ENCODE measurements around the gene RCVRN.

RCVRN gene

GRCh38 chr17:9898812-9899211, 6.3 kb downstream of the RCVRN start:
- DNase-seq (ENCODE audit: low spot score): no peak

DNA sequence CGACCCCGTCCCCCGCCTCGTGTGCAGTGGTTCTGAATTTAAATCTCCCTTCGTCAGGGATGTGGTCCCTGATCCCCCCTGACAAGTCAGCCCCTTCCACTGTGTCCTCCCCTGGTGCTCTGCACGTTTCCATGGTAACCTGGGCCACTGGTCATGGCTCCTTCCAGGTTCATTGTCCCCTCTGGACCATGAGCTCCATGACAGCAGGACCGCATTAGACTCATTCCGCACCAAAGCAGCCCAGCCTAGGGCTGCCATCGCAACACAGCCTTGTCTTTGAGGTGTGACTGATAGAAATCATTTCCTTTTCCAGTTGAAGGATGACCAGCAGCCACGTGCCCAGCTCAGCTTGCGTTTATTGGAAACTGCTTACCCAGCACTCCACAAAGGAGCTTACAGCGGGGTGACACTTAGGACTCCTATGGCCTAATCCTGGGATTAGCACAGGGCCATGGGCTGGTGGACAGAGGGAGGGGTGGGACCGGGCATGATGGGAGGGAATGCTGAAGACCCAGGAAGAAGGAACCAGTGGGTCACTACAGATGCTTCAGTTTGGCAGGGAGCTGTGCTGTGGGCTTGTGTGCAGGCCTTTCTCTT, 7.6 kb downstream of the RCVRN start:
- no peak for DNase-seq (ENCODE audit: low spot score)

DNA sequence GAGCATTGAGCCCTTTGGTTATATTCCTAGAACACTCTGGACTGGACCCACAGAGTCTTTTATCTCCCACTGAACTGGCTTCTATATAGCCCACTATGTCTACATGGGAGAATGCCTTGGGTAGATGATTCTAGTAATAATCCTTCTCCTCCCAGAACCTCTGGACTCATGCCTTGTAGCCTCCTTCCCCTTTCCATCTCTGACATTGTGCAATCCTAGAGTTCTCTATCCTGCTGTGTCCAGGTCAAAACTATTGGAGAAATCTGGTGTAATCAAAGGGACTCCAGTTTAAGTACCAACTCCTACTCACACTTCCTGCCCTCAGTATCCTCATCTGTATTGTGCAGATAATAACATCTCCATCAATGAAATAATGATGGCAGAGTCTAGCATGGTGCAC, 9.1 kb downstream of the RCVRN start:
- DNase-seq (ENCODE audit: low spot score): no peak

DNA sequence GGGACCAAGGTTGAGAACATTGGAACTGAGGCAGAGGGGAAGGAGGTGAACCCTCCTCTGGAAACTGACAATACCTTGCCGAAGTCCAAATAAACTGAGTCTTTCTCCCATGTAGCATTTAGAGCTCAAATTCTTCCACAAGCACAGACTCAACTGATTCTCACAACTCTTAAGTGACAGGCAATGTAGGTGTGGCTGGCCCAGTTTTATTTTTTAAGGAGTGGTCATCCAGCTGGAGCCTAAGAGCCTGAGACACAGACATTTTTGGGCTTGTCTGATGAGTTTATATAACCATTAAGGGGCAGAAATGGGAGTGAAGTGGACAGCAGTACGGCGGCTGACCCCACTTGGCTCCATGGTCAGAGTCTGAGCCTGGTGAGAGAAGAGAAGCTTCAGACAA, 10.8 kb downstream of the RCVRN start:
- DNase-seq (ENCODE audit: low spot score): no peak

DNA sequence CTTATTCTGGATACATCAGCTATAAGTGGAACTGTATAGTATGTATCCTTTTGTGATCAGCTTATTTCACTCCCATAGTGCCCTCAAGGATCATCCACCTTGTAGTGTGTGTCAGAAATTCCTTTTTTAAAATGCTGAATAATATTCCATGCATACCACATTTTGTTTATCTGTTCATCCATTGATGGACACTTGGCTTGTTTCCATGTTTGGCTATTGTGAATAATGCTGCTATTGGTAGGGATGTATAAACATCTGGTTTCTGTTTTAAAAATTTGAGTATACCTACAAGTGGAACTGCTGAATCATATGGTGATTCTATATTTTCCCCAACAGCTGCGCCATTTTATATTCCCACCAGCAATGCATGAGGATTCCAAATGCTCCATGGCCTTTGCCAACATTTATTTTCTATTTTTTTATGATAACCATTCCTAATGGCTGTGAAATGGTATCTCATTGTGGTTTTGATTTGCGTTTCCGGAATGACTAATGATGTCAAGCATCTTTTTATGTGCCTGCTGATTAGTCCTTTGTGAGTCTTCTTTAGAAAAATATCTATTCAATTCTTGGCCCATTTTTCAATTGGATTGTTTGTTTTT, 11.6 kb downstream of the RCVRN start:
- no peak for DNase-seq (ENCODE audit: low spot score)

DNA sequence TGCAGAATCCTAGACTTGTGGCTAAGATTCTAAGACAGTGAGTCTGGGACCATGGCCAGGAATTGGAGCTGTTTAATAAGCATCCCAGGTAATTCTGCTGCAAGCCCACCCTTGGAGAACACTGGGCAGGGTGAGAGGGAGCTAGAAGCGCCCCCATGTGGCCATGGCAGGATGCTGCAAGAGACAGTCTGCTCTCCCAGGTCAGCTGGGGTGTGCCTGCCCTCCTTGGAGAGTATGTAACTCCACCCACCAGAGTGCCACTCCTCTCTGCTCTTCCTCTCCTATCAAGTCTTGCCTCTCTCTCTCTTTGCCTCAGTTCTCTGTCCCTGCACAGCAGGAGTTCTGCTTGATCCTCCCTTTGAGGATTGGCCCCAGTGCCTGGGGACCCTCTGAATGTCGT, 14.9 kb downstream of the RCVRN start:
- no peak for DNase-seq (ENCODE audit: low spot score)

DNA sequence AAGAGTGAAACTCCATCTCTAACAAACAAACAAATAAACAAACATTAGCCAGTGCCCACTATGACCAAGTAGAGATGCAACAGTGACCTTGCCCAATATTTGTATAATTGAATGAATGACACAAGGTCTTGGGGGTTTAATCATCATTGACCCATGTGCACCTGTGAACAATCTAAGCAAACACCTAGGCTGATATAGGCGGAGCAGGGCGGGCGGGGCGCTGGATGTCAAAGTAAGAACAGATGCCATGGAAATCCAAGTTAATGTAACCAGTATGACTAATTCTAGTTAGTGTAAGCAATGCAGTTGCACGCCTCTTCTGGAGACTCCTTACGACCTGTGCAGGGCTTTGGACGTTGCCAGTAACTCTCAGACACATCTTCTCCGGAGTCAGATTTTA, 17.6 kb downstream of the RCVRN start:
- DNase-seq (ENCODE audit: low spot score): no peak

GRCh38 chr17:9886141-9886930, 18.7 kb downstream of the RCVRN start:
- DNase-seq (ENCODE audit: low spot score): no peak

DNA sequence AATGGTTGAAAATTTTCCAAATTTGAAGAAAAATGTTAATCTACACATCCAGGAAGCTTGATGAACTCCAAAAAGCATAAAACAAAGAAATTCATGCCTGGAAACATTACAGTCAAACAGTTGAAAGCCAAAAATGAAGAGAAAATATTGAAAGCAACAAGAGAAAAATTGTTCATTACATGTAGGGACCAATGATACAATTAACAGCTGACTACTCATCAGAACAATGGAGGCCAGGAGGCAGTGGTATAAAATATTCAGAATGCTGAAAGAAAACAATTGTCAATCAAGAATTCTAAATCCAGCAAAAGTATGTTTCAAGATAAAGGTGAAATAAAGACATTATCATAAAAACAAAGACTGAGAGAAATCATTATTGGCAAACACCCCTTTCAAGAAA, 21.6 kb downstream of the RCVRN start:
- DNase-seq (ENCODE audit: low spot score): no peak

GRCh38 chr17:9880582-9880999, 24.5 kb downstream of the RCVRN start:
- DNase-seq (ENCODE audit: low spot score): no peak

DNA sequence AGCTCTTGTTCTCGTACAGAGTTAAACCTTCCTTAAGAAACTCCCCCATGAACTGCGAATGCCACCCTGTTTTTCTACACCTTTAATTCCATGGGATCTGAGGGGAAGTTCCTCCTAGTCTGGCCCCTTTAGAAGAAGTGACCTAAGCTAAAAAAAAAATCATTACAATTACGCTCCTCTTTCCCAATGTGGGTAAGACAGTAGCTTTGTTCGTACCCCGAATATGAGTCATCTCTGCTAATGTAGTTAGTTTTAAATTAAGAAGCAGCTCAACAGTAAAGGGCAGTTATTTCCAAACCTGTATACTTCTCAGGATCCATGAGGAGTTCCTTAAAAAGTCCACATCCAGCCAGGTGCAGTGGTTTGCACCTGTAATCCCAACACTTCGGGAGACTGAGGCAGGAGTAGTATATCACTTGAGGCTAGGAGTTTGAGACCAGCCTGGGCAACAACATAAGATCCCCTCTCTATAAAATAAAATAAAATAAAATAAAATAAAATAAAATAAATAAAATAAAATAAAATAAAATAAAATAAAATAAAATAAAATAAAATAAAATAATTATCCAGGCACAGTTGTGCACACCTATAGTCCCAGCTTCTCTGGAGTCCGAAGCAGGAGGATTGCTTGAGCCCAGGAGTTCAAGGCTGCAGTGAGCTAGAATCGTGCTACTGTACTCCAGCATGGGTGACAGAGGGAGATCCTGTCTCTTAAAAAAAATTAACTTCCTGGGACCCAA, 26.1 kb downstream of the RCVRN start:
- DNase-seq (ENCODE audit: low spot score): no peak

DNA sequence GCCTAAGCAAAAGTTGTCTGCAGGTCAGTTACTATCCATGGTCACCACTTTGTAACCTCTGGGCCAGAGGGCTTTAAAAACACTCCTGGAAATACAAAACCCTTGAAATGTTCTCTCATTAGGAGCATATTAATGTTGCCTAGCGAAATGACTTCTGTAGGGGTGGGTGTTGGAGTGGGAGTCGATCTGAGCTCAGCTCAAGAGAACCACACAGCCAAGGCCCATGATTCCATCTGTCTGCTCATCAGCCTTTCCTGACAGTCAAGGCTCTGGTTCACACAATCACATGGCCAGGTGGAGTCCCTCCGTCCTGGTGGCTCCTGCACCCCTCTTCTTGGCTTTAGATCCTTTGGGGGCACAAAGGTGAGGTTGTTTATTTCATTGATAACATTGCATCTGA, 26.7 kb downstream of the RCVRN start:
- no peak for DNase-seq (ENCODE audit: low spot score)

GRCh38 chr17:9875441-9875840, 29.6 kb downstream of the RCVRN start:
- DNase-seq (ENCODE audit: low spot score): no peak

DNA sequence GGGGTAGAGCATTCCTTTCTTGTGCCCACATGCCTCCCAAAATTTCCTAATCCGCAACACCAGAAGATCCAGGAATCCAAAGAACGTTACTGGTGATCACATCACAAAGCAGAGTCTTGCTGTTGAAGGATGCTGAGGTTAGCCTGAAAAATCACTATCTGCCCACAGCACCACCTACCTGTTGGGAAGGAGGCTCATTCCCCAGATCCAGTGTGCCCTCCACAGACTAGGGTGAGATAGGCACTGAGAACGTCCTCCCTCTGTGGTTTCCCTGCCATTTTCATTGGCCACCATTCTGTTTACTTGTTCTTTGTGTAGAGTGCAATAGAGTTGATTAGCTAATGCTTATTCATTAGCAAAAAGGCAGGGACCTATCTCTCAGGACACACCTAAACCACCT, 30.3 kb downstream of the RCVRN start:
- no peak for DNase-seq (ENCODE audit: low spot score)

DNA sequence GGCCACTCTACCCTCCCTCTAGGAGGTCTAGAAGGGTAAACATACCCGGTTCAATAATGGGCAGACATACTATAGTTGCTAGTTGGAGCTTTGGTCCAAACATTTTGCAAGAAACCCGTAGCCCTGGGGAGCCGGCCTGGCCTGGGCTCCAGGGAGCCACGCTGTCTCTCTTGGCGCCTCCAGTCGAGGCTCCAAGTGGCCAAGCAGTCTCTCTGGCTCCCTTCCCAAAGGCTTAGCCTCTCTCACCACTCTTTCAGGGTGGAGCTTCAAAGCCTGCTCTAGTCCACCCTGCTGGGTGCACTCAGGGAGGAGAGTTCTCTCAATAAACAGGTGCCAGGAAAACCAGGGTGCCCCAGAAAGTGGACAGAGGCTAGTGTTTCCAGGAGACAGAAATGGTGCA, 32.2 kb downstream of the RCVRN start:
- DNase-seq (ENCODE audit: low spot score): no peak

GRCh38 chr17:9868552-9868951, 36.5 kb downstream of the RCVRN start:
- no peak for DNase-seq (ENCODE audit: low spot score)

- no peak for DNase-seq (ENCODE audit: low spot score)
Observed at GRCh38 chr17:9865586-9865985, 39.5 kb downstream of the RCVRN start.

- DNase-seq (ENCODE audit: low spot score): no peak
Observed at GRCh38 chr17:9862949-9863348, 42.1 kb downstream of the RCVRN start.

GRCh38 chr17:9862220-9862619, 42.9 kb downstream of the RCVRN start:
- no peak for DNase-seq (ENCODE audit: low spot score)

DNA sequence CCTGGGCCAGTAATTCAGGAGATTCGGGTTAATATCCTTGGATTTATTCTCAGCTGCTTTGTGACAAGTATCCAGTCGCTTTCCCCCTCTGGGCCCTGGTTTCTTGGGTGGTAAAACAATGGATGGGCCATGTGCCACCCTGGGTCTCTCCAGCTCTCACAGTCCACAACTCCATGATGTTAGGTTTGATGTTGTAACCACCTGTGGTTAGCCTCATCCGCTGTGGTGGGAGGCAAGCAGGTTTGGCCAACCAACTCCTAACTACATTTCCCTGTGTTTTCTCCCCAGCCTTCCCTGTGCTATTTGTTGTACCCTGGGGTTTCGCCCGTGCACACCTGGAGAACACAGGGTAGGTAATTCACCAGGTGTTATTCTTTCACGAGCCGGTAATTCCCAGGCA, 44.2 kb downstream of the RCVRN start:
- DNase-seq (ENCODE audit: low spot score): no peak

DNA sequence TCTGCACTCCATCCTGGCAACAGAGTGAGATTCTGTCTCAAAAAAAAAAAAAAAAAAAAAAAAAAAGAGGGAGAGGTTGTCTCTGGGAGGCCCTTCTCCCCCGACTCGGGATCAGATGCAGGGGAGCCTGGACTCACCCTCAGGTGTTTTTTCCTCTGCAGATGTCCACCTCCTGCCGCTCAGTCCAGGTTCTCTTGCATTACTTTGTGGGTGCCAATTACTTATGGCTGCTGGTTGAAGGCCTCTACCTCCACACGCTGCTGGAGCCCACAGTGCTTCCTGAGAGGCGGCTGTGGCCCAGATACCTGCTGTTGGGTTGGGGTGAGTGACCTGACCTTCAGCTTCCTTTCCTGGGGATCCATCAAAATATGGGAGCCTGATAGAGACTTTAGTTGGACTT, 45.3 kb downstream of the RCVRN start:
- no peak for DNase-seq (ENCODE audit: low spot score)

- DNase-seq (ENCODE audit: low spot score): no peak
Observed at GRCh38 chr17:9855036-9855435, 50.0 kb downstream of the RCVRN start.

DNA sequence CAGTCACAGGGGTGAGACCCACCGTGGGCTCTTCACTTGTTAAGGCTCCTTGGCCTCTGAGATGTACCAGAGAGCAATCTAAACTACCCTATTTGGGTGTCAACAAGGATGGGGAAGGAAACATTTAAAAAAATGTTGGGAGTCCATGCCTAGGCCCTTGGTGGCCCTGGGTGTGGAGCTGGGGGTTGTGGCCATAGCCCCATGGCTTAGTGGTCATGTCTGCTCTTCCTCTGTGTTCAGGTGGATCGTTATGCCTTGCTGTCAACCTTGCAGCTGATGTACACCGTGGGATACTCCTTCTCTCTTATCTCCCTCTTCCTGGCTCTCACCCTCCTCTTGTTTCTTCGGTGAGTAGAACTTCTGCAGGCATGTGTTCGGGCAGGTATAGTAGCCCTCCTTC, 50.8 kb downstream of the RCVRN start:
- DNase-seq (ENCODE audit: low spot score): no peak
